Stimulated activated CD4-positive, alpha-beta T cell treated with anti-CD3 and anti-CD28 coated beads, Interleukin-2, amount 100 ng/mL, for 4 hours (primary cell): ENCODE measurements around the gene DDC.
A peak's percentile ranks its signal among the peaks of the same experiment; 100 is the strongest.
"Not testable (repeated sequence)": the region's sequence is repeated elsewhere in the genome, so short reads cannot be mapped to it uniquely, and the experiment has no call there.

Experiments used
- DNase-seq: peaks from one replicate; pipeline ENCODE4 v3.0.0-alpha.2; 2020; ENCODE audit warnings: low read depth

Gene DDC

DNA sequence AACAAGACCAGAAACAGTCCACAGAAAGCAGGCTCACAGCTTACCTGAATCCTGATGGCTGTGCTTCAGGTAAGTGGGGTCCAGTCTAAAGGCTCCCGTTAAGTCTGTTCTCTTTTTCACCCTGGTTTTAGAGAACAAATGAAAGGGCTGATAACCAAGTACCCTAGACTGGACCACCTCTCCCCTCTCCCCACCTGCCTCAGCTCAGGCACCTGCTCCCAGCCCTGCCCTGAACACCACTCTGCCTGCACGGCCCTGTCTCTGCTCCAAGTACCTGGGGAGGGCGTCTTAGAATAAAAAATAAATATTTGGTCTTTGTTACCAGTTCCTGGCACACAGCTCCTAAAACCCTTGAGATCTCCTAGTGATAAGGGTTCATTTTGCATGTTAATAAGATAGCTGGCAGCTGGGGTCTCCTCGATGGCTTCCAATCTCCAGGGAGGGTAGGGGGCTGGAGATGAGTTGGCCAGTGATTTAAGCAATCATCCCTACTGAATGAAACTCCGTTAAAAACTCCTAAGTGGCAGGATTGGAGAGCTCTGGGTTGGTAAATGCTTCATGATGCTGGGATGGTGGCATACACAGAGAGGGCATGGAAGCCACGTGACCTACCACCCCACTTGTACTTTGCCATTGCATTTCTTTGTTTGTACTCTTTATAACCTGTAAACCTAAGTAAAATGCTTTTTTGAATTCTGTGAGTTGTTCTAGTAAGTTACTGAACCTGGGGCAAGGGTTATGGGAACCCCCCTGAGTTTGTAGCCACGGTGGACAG is 85.3 kb downstream of the DDC start:
- DNase-seq = no peak

DNA sequence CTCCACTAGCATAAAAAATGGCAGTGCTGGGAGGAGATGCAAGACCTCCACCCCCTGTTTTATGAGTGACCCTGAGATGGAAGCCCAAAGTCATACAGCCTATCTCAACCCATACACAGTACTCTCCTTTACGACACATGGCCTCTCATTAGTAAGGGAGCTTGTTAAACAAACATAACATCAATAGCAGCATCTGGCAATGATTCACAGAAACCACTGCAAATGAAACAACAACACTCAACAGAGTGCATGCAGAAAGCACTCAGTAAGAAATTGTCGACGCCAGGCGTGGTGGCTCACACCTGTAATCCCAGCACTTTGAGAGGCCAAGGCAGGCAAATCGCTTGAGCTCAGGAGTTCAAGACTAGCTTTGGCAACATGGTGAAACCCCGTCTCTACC is 87.6 kb downstream of the DDC start:
- DNase-seq = no peak

DNA sequence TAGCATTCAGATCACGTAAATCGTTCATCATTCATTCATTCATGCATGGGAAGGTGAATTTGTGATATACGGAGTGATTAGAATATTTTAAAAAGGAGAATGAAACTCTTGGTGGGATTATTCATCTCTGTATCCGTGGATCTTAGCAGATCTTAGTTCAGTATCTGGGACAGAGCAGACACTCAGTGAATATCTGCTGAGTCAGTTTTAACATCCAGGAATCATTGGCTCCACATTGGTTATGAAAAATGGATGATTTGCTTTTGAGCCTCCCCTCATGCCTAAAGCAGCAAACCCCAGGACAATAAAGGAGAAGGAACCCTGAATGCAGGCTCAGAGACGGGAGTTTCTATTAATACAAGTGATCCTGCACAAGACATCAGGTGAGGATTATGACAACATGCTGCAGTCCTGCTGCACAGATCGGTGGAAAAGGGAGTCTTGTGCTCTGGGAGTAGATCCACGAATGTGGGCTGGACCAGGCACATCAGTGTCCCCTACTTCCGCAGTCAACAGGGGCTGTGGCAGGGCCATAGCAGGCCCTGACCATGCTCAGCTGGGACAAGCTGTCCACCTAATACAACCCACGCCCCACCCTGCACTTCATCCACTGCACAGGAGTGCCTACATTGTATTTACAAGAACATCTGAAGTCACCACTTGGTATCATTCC is 88.1 kb downstream of the DDC start:
- DNase-seq = no peak

GRCh38 chr7:50475340-50475739 is 89.9 kb downstream of the DDC start:
- no peak for DNase-seq

GRCh38 chr7:50474382-50475160 is 90.6 kb downstream of the DDC start:
- no peak for DNase-seq

- DNase-seq = no peak
These were observed 91.7 kb downstream of the DDC start for GRCh38 chr7:50473531-50473930.

GRCh38 chr7:50472427-50472826 is 92.8 kb downstream of the DDC start:
- no peak for DNase-seq

GRCh38 chr7:50471970-50472369 is 93.2 kb downstream of the DDC start:
- DNase-seq = no peak

DNA sequence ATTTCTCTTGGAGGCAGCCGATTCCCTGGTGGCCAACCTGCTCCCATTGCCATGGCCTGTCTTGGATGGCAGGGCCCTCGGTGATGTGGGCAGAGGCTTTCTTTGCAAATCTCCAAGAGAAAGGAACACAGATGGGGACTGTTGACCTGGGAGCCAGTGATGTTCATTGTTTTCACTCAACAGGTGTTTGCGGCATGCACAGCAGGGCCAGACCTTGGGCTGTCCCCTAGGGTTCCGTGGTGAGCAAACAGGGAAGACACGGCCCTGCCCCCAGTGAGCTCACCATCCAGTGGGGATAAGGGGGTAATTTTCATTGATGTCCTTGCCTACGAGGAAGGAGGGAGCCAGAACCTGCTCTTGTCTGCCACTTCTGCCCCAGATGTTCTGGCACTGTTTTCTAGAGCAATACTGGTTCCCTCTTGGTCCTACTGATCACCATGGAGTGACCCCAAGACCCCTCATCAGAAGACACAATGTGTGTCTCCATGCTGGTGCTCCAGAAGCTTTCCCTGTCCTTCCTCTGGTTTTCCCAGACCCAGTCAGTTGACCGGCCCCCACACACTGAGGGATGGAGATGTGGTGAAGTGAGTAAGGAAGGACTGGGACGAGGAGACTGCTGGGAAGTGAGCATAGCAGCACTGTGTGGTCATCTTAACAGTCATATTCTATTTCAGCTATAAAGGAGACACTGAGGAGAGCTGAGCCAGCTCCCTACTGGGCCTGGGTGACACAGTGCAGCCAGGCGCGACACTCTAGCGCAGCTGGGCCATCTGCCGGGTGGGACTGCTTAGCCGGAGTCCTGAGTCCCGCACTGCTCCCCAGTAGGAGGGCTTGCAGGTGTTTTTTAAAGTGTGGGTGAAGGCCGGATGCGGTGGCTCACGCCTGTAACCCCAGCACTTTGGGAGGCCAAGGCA is 94.7 kb downstream of the DDC start:
- DNase-seq = no peak

DNA sequence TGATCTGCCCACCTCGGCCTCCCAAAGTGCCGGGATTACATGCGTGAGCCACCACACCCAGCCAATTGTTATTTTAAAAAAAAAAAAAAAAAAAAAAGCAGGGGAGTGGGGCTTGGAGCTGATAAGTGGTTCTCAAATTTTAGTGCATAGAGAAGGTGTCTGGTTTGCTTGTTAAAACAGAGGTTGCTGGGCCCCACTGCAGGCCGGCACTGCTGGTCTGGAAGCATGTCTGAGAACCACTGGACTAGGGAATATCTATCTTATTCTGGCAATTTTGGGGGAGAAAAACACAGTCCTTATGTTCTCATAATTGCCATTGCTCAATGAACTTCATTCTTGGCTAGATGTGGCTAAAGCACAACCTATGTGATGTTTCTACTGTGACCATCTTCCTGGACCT is 96.0 kb downstream of the DDC start:
- no peak for DNase-seq

GRCh38 chr7:50467817-50468610 is 97.2 kb downstream of the DDC start:
- peak; percentile 68 for DNase-seq

GRCh38 chr7:50466815-50467585 is 98.2 kb downstream of the DDC start:
- no peak for DNase-seq

DNA sequence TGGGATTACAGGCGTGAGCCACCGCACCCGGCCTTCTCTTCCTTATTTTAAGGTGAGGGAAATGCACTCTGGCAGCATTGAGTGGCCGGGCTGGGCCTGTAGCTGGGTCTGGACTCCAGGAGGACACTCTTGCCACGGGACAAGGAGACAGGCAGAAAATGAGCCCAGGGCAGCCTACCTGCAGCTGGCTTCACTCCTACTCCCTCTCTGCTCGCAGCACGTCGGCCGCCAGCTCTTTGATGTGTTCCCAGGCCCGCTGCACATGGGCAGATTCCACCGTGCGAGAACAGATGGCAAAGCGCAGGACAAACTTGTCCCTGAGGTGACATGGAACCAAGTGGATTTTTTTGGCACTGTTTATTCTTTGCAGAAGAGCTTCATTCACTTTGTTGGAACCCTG is 102.2 kb downstream of the DDC start:
- no peak for DNase-seq

DNA sequence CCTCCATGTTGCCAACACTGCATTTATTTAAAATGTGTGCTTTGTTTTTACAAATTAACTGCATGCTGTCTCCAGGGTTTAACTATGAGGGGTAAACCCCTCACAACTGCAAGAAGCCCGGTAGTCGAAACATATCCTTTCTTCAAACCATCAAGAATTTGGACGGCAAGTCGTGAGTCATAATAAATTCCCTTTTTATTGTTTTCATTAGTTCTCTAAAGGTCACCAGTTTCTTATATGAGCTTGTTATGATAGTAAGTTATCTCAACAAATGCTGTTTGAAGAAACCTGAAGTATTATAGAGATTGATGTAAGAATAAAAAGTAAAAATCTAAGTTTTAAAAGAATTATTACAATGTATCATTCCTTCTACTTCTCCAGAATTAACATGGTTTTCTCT is 102.8 kb downstream of the DDC start:
- no peak for DNase-seq

DNA sequence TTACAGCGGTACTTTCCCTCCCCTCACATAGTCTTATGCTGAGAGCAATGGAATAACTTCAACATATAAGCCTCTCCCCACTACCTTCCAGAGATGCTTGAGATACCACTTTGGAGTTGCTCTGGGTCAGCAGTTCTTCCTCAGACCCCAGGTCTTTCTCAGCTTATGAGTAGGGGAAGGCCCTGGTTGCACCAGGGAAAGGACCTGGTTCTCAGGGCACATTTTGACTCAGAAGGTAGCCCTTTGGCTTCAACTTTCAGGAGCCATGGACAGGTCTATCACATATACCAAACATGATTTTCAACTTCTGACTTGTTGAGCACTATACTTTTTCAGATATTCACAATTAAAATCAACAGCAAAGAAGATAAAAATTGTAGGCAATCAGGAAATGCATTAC is 103.5 kb downstream of the DDC start:
- DNase-seq = no peak

- not testable (repeated sequence) for DNase-seq
These were observed 106.0 kb downstream of the DDC start for GRCh38 chr7:50459183-50459582.

- not testable (repeated sequence) for DNase-seq
These were observed 106.6 kb downstream of the DDC start for GRCh38 chr7:50458651-50459050.

DNA sequence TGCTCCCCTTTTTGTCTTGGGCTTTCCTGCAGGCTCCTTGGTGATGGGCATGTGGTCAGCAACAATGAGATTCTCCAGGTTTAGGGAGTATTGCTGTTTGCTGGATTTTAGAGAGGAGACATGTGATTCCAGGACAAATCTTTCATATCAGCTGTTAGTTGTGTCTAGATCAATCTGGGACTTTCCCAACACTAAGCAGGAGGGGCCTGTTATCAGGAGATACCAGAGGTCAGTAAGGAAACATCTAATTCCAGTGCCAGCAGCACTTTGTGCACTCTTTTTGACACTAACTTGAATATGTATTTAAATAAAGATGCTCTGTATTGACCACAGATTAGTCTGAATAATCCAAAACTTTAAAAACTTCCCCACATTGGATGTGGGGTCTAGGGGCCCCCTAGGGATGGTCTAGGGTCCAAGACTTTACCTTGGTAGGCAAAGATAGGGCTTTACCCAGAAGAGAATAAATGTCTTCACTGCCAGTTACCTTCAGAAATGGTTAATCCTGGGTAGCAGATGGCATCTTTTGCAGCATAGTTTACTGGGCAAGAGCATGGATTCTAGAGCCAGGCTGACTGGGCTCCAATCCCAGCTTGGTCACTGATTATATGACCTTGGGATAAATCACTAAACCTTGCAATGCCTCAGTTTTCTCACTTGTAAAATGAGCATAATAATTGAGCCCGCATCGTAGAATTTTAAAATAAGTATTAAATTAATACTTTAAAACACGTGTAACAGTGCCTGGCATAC is 108.7 kb downstream of the DDC start:
- DNase-seq = no peak

DNA sequence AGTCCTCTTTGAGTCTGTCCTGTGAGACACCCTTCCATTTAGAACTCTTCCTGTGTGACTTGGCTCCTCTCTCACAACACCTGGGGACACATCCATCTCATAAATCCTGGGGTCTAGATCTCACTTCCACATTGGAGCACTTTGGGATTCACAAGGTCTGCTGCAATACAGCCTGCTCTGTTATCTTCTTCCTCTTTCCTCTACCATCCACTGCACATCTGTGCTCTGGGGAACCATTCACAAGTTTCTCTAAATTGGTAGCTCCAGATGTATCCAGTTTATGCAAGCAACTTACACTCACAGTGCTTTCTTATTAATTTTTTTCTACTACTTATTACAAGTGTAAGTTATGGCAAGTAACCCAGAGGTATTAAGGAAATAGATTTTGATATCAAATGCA is 109.5 kb downstream of the DDC start:
- no peak for DNase-seq

DNA sequence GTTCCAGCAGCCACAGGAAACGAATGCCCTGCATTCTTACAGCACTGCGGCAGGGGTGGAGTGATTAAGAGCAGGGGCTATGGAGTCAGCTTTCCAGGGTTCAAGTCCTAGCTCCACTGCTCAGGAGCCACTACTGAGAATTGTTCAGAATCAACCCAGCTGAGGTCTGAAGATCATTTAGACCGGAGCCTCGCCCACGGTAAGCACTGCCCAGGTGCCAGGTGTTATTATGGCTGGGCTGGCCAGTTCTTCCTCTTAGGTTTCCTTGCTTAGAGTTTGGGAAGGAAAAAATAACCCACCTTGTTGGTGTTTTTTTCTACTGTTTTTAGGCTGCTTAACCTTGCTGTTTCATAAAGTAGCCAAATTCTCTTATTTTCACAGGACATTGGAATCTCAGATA is 110.2 kb downstream of the DDC start:
- DNase-seq = no peak
